SK-N-SH (cell line): ENCODE results near the gene JADE2. TPM values are rescaled to one million over a fixed set of nuclear protein-coding genes. Genes with fewer than 3 reads are reported as not detected.

Experiments
- CTCF ChIA-PET: fragments of 300-600, 350-600 bp; formaldehyde crosslinking; extraction: SDS; loops from one replicate; lab custom pipeline; 2021; lab: Yijun Ruan, JAX
- POLR2A ChIA-PET: fragments of 350-600 bp; sonication (Branson Sonifier 250); formaldehyde crosslinking; extraction: SDS; loops from one replicate; lab custom pipeline; 2020; ENCODE audit warnings: antibody characterized with exemption, inconsistent platforms; lab: Yijun Ruan, JAX
- DNase-seq: peaks from one replicate; pipeline ENCODE4 v3.0.0; 2012
- H2AFZ ChIP-seq: fragments of 200-600 bp; sonication (generic); 2 replicates; pipeline ENCODE4 v1.8.1; 2016; ENCODE audit warnings: antibody characterized with exemption, mild to moderate bottlenecking, low read depth
- H3F3A ChIP-seq: fragments of 200-600 bp; sonication (generic); replicated peaks from 2 replicates; pipeline ENCODE3; 2016; ENCODE audit warnings: antibody characterized with exemption, mild to moderate bottlenecking; ENCODE audit not compliant: insufficient read depth
- H3K27ac ChIP-seq, 2 experiments: fragments of 200-500 bp in 1 of 2; fragments of 200-600 bp in 1 of 2; sonication (Bioruptor generic) in 1 of 2; sonication (generic), shearing (Covaris generic) in 1 of 2; 2 replicates each; pipeline versions ENCODE4 v1.5.1 to v1.6.1; 2014 to 2016; ENCODE audit warnings: low read depth in 2 of 2, inconsistent platforms in 1 of 2, low read length in 1 of 2, mild to moderate bottlenecking in 1 of 2, mixed read lengths in 1 of 2
- H3K27me3 ChIP-seq: fragments of 200-600 bp; sonication (generic), shearing (Covaris generic); 2 replicates; pipeline ENCODE4 v1.6.1; 2016; ENCODE audit warnings: mixed run types; ENCODE audit not compliant: insufficient read depth
- H3K36me3 ChIP-seq, 2 experiments: fragments of 200-500 bp in 1 of 2; fragments of 200-600 bp in 1 of 2; sonication (Bioruptor generic) in 1 of 2; sonication (generic) in 1 of 2; replicated peaks in 1 of 2; 2 replicates each; pipeline versions ENCODE3 to v1.5.1; 2014 to 2016; ENCODE audit warnings: low read length in 1 of 2, mild to moderate bottlenecking in 1 of 2; ENCODE audit not compliant: insufficient read depth in 2 of 2, control insufficient read depth in 1 of 2
- H3K4me1 ChIP-seq, 2 experiments: fragments of 200-500 bp in 1 of 2; fragments of 200-600 bp in 1 of 2; sonication (Bioruptor generic) in 1 of 2; sonication (generic), shearing (Covaris generic) in 1 of 2; 2 replicates each; pipeline versions ENCODE4 v1.5.1 to v1.6.1; 2014 to 2016; ENCODE audit warnings: low read depth in 1 of 2, low read length in 1 of 2, mixed run types in 1 of 2; ENCODE audit not compliant: insufficient read depth in 2 of 2, control insufficient read depth in 1 of 2
- H3K4me2 ChIP-seq: fragments of 200-600 bp; sonication (generic), shearing (Covaris generic); 2 replicates; pipeline ENCODE4 v1.6.1; 2017; ENCODE audit warnings: mixed run types
- H3K4me3 ChIP-seq, 2 experiments: fragments of 200-500 bp in 1 of 2; fragments of 200-600 bp in 1 of 2; sonication (Bioruptor generic) in 1 of 2; sonication (generic), shearing (Covaris generic) in 1 of 2; 2 replicates each; pipeline versions ENCODE4 v1.5.1 to v1.8.1; 2014 to 2016; ENCODE audit warnings: low read depth in 2 of 2, inconsistent platforms in 1 of 2, low read length in 1 of 2, mild to moderate bottlenecking in 1 of 2, mixed read lengths in 1 of 2, moderate library complexity in 1 of 2
- H3K79me2 ChIP-seq: fragments of 200-600 bp; sonication (generic); 2 replicates; pipeline ENCODE4 v1.8.1; 2017; ENCODE audit warnings: mild to moderate bottlenecking; ENCODE audit not compliant: insufficient read depth
- H3K9ac ChIP-seq: fragments of 200-600 bp; sonication (generic); 2 replicates; pipeline ENCODE4 v1.6.1; 2017; ENCODE audit warnings: mixed run types
- H3K9me2 ChIP-seq: fragments of 200-600 bp; sonication (generic); 2 replicates; pipeline ENCODE4 v1.6.1; 2017; ENCODE audit warnings: mixed run types
- H3K9me3 ChIP-seq: fragments of 200-600 bp; sonication (generic); 2 replicates; pipeline ENCODE4 v1.6.1; 2017; ENCODE audit warnings: mixed run types, mild to moderate bottlenecking, moderate library complexity
- H4K20me1 ChIP-seq: fragments of 200-600 bp; sonication (generic); 2 replicates; pipeline ENCODE4 v1.6.1; 2017; ENCODE audit warnings: mild to moderate bottlenecking, mixed run types; ENCODE audit not compliant: insufficient read depth
- CTCF ChIP-seq: fragments of 200-600 bp; sonication (generic); IDR thresholded peaks from 2 replicates; pipeline ENCODE4 v1.6.1; 2017; ENCODE audit warnings: antibody characterized with exemption, mild to moderate bottlenecking, moderate library complexity
- FOXM1 ChIP-seq: IDR thresholded peaks from 2 replicates; pipeline ENCODE4 v1.4.0; 2012; ENCODE audit warnings: low read depth, mild to moderate bottlenecking
- GATA2 ChIP-seq: sonication (generic); formaldehyde crosslinking; IDR thresholded peaks from 2 replicates; pipeline ENCODE4 v1.5.0; 2020; ENCODE audit warnings: mild to moderate bottlenecking, missing genetic modification reagents
- IRF3 ChIP-seq: fragments of 150-350 bp; IDR thresholded peaks from 2 replicates; pipeline ENCODE4 v1.6.1; 2016; ENCODE audit warnings: mild to moderate bottlenecking, low read depth, low read length
- MAX ChIP-seq: IDR thresholded peaks from 2 replicates; pipeline ENCODE4 v1.4.0; 2012; ENCODE audit warnings: low read depth
- MEF2A ChIP-seq: IDR thresholded peaks from 2 replicates; pipeline ENCODE4 v1.4.0; 2012; ENCODE audit warnings: low read depth, borderline replicate concordance
- NRF1 ChIP-seq: IDR thresholded peaks from 2 replicates; pipeline ENCODE4 v1.6.1; 2012; ENCODE audit warnings: low read depth, mild to moderate bottlenecking, low read length
- PBX3 ChIP-seq: IDR thresholded peaks from 2 replicates; pipeline ENCODE4; 2012
- RAD21 ChIP-seq: IDR thresholded peaks from 2 replicates; pipeline ENCODE4 v1.6.1; 2012; ENCODE audit warnings: mild to moderate bottlenecking, low read length
- RXRA ChIP-seq: IDR thresholded peaks from 2 replicates; pipeline ENCODE4 v1.4.0; 2012; ENCODE audit warnings: low read depth, mild to moderate bottlenecking, borderline replicate concordance
- TCF12 ChIP-seq: IDR thresholded peaks from 2 replicates; pipeline ENCODE4 v1.4.0; 2012
- TEAD4 ChIP-seq: IDR thresholded peaks from 2 replicates; pipeline ENCODE4 v1.4.0; 2012; ENCODE audit warnings: mild to moderate bottlenecking, borderline replicate concordance; ENCODE audit not compliant: insufficient read depth
- USF1 ChIP-seq: IDR thresholded peaks from 2 replicates; pipeline ENCODE4 v1.4.0; 2012; ENCODE audit warnings: low read depth, borderline replicate concordance
- YY1 ChIP-seq: IDR thresholded peaks from 2 replicates; pipeline ENCODE4 v1.4.0; 2012; ENCODE audit warnings: low read depth, mild to moderate bottlenecking
- WGBS: methylation state at CpG from one replicate; pipeline ENCODE4 v1.1.6; 2017; ENCODE audit warnings: low lambda C conversion rate; 5-methylcytosine and 5-hydroxymethylcytosine counted together
- polyA plus RNA-seq, 3 experiments: library from polyadenylated mRNA; depleted of rRNA; stranded (reverse); fragments of >200 nt; gene quantifications; 2 replicates each; pipeline ENCODE4 v1.2.3, GENCODE V29; 2012

The JADE2 gene
- polyA plus RNA-seq, 1 of the 3 experiments (the other 2 are of a cell fraction), result 25.7 TPM

GRCh38 chr5:134477462-134478245 is 47.8 kb upstream of the JADE2 start (continued):
- TF ChIP-seq IRF3 (no peak), YY1 (no peak), GATA2 (CRISPR knock-in tag) (no peak)

GRCh38 chr5:134479839-134480238 is 45.6 kb upstream of the JADE2 start:
- no peak for DNase-seq
- POLR2A ChIA-PET, result no interaction called here
- Histone ChIP-seq H3K36me3 (no peaks in the 10 kb centered on the region), H3K79me2 (no peaks in the 10 kb centered on the region), H3K4me2 (no peak overlapping the region), H2AFZ (no peak overlapping the region), H3K4me3 (no peak overlapping the region), H4K20me1 (no peaks in the 10 kb centered on the region), H3K9me2 (no peaks in the 10 kb centered on the region), H3K9ac (no peak overlapping the region), H3K27me3 (no peaks in the 10 kb centered on the region), H3K4me1 (no peaks in the 10 kb centered on the region), H3F3A (no peaks in the 10 kb centered on the region), H3K27ac (no peak overlapping the region), H3K9me3 (no peaks in the 10 kb centered on the region)
- TF ChIP-seq NRF1 (no peak), TEAD4 (no peak), MEF2A (no peak), USF1 (no peak), RXRA (no peak), PBX3 (no peak), FOXM1 (no peak), CTCF (no peak), IRF3 (no peak), MAX (no peak), RAD21 (no peak), TCF12 (no peak)
- CTCF ChIA-PET, result no interaction called here
- 86% methylated on average over 4 of the region's 4 CpGs for WGBS
